ENCODE data around the gene COL23A1.

DNA sequence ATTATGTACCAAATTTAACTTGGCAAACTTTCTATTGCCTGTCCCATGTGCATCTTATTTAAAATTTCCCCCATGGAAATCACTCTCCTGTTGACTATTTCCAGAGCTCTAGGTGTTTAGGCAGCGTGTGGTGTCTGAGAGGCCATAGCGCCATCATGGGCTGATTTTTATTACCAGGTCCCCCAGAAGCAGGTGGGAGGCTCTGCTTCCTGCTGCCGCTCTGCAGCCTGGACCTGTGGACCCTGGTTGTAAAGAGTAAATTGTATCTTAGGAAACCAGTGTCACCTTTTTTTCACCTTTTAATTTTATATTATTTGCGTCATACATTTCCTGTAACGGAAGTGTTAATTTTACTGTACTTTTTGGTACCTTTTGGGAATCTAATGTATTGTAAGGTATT, 379.5 kb downstream of the COL23A1 start:
- TF ChIP-seq, protein P1, sequence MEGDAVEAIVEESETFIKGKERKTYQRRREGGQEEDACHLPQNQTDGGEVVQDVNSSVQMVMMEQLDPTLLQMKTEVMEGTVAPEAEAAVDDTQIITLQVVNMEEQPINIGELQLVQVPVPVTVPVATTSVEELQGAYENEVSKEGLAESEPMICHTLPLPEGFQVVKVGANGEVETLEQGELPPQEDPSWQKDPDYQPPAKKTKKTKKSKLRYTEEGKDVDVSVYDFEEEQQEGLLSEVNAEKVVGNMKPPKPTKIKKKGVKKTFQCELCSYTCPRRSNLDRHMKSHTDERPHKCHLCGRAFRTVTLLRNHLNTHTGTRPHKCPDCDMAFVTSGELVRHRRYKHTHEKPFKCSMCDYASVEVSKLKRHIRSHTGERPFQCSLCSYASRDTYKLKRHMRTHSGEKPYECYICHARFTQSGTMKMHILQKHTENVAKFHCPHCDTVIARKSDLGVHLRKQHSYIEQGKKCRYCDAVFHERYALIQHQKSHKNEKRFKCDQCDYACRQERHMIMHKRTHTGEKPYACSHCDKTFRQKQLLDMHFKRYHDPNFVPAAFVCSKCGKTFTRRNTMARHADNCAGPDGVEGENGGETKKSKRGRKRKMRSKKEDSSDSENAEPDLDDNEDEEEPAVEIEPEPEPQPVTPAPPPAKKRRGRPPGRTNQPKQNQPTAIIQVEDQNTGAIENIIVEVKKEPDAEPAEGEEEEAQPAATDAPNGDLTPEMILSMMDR (IDR thresholded peaks at IDR 0.05; ENCODE audit: low read length): no peak
- TF ChIP-seq EZH2 (optimal IDR thresholded peaks at IDR 0.05; ENCODE audit: low read depth, low read length) (no peak), EZH2phosphoT487 (IDR thresholded peaks at IDR 0.05; ENCODE audit: low read length) (no peak)

Measured in MM.1S (cell line).